ENCODE results near the gene MEGF6. TPM values are rescaled to one million over a fixed set of nuclear protein-coding genes. Genes with fewer than 3 reads are reported as not detected.

Gene MEGF6
- total and polyA plus RNA-seq, 2 of the 8 experiments (the other 6 are each of a cell fraction or from before 2014, with no cell fraction given) = 4.1 to 14.8 TPM

DNA sequence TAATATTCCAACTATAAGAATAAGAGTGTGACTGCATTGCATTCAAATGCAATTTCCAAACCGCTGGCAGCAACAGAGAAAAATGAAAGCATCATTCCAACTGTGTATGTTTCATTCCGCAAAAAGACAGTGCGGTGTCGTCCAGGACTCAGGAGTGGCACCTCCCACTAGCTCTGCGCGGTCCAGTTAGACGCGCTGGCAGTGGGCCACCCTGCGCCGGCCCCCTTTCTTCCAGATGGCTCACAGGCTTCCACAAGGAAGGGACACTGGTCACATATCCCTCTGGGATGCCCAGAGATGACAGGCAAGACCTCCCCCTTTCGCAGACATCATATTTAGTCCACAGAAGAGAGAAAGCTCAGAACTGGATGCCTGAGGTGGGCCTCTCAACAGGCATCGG is 26.7 kb upstream of the MEGF6 start:
- Histone ChIP-seq H3K14ac (ENCODE audit: insufficient read length) (no peak overlapping the region), H2BK120ac (replicated peaks; ENCODE audit: low read depth, low read length) (no peak overlapping the region), H3K36me3 (ENCODE audit: control insufficient read depth in 2 of 4, insufficient read depth in 4 of 4, low read length in 3 of 4) (peaks cover 4 to 20% (median 9%) of the 10 kb centered on the region in 4 experiments; a peak in 6 of 8 replicates), H3K4me3 (ENCODE audit: extremely low read depth in 1 of 4, insufficient read depth in 2 of 4, low read depth in 3 of 4, low read length in 4 of 4) (no peak overlapping the region), H3K23ac (ENCODE audit: insufficient read length) (no peak overlapping the region), H3K4me2 (ENCODE audit: insufficient read depth in 1 of 2, low read depth in 2 of 2, low read length in 2 of 2) (no peak overlapping the region), H3K9me3 (ENCODE audit: insufficient read depth in 2 of 2, low read depth in 1 of 2, low read length in 1 of 2) (no peaks in the 10 kb centered on the region), H4K8ac (ENCODE audit: extremely low read depth, insufficient read depth, low read length) (no peak overlapping the region), H3K4me1 (replicated peaks in 1 of 4; ENCODE audit: control insufficient read depth in 3 of 4, insufficient read depth in 4 of 4, low read length in 3 of 4) (no peaks in the 10 kb centered on the region), H4K91ac (replicated peaks; ENCODE audit: insufficient read length, low read length) (no peak overlapping the region), H3K4ac (replicated peaks; ENCODE audit: insufficient read length, low read depth, low read length) (no peak overlapping the region), H3K56ac (replicated peaks; ENCODE audit: insufficient read length, low read depth, low read length) (no peak overlapping the region), H4K5ac (ENCODE audit: insufficient read length, low read depth, low read length) (no peak overlapping the region), H3K79me1 (ENCODE audit: low read depth, low read length) (peaks cover 5% of the 10 kb centered on the region), H3K27me3 (replicated peaks in 1 of 4; ENCODE audit: control insufficient read depth in 3 of 4, extremely low read depth in 1 of 4, insufficient read depth in 3 of 4, low read length in 3 of 4) (no peaks in the 10 kb centered on the region), H3K27ac (ENCODE audit: low read depth, low read length) (no peak overlapping the region), H2BK12ac (ENCODE audit: low read depth, low read length) (no peak overlapping the region), H2AK5ac (ENCODE audit: low read depth, low read length) (no peak overlapping the region), H4K20me1 (replicated peaks in 1 of 2; ENCODE audit: control insufficient read depth in 1 of 2, insufficient read depth in 2 of 2, low read length in 2 of 2) (peaks cover 0 to 12% of the 10 kb centered on the region in 2 experiments), H2AFZ (ENCODE audit: low read length) (no peak overlapping the region), H2BK15ac (ENCODE audit: low read length) (no peak overlapping the region), H2BK20ac (ENCODE audit: low read length) (no peak overlapping the region), H2BK5ac (ENCODE audit: low read depth, low read length) (no peak overlapping the region), H3K23me2 (ENCODE audit: low read depth, low read length) (no peaks in the 10 kb centered on the region), H3K79me2 (ENCODE audit: control insufficient read depth in 1 of 2, insufficient read depth in 2 of 2, low read length in 2 of 2) (no peaks in the 10 kb centered on the region), H3K18ac (ENCODE audit: extremely low read depth, low read length) (no peak overlapping the region), H3K9ac (replicated peaks in 1 of 4; ENCODE audit: extremely low read depth in 1 of 4, low read depth in 3 of 4, low read length in 3 of 4) (no peak overlapping the region)
- POLR2A ChIA-PET (ENCODE audit: partially characterized antibody) = no interaction called here
- FAIRE-seq (no peak), DNase-seq (ENCODE audit: low read depth in 1 of 2, low spot score in 2 of 2) (no peak)
- WGBS, 2 experiments (ENCODE audit: extremely low coverage in 1 of 2, insufficient coverage in 1 of 2, insufficient read length in 1 of 2, insufficient replicate concordance in 2 of 2, low coverage in 1 of 2, low lambda C conversion rate in 2 of 2, missing lambda C conversion rate in 1 of 2) = 86% methylated on average over 11 of the region's 12 CpGs; no CpG with 5 or more reads in 1 of the 2 experiments
- CTCF ChIA-PET (ENCODE audit: partially characterized antibody) = interaction anchor here (1.0 to 1.7 kb wide), 4 partner anchors 27 to 136 kb away, joined by 3 to 7 read pairs (median 4); no protein-coding TSS in a partner anchor
- no peak for TF ChIP-seq TBP (IDR thresholded peaks at IDR 0.05; ENCODE audit: low read depth, low read length)
- TF ChIP-seq TAF7 (optimal IDR thresholded peaks at IDR 0.05; ENCODE audit: borderline replicate concordance, low read depth, low read length) = no peak
- TF ChIP-seq BACH1 (IDR thresholded peaks at IDR 0.05; ENCODE audit: low read length) = no peak
- no peak for TF ChIP-seq YY1 (IDR thresholded peaks at IDR 0.05; ENCODE audit: low read depth, low read length)
- no peak for TF ChIP-seq SP2 (IDR thresholded peaks at IDR 0.05; ENCODE audit: low read length)
- TF ChIP-seq GABPA (IDR thresholded peaks at IDR 0.05; ENCODE audit: borderline replicate concordance, insufficient read depth, low read length) = no peak
- TF ChIP-seq PHF8 (conservative IDR thresholded peaks at IDR 0.05; ENCODE audit: low read depth, low read length) = no peak
- TF ChIP-seq KDM1A (IDR thresholded peaks at IDR 0.05; ENCODE audit: borderline replicate concordance, low read length) = no peak
- TF ChIP-seq, protein P1, sequence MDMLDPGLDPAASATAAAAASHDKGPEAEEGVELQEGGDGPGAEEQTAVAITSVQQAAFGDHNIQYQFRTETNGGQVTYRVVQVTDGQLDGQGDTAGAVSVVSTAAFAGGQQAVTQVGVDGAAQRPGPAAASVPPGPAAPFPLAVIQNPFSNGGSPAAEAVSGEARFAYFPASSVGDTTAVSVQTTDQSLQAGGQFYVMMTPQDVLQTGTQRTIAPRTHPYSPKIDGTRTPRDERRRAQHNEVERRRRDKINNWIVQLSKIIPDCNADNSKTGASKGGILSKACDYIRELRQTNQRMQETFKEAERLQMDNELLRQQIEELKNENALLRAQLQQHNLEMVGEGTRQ (IDR thresholded peaks at IDR 0.05; ENCODE audit: low read length) = no peak
- TF ChIP-seq HDAC6 (IDR thresholded peaks at IDR 0.05; ENCODE audit: low read depth, low read length) = no peak

Measured in H1 (cell line).